Rectal smooth muscle tissue (tissue), 1 donor: Measurements from ENCODE around the gene DCLK3.

ENCODE experiments used
- H3K27ac ChIP-seq: one replicate; pipeline ENCODE4 v1.7.0; 2013; ENCODE audit warnings: low read depth, low read length, inconsistent platforms
- H3K27me3 ChIP-seq: one replicate; pipeline ENCODE4 v1.7.0; 2013; ENCODE audit warnings: low read length; ENCODE audit not compliant: control insufficient read depth, insufficient read depth
- H3K36me3 ChIP-seq: one replicate; pipeline ENCODE4 v1.7.0; 2013; ENCODE audit warnings: low read length; ENCODE audit not compliant: control insufficient read depth, insufficient read depth
- H3K4me1 ChIP-seq: one replicate; pipeline ENCODE4 v1.7.0; 2013; ENCODE audit warnings: low read length; ENCODE audit not compliant: control insufficient read depth, insufficient read depth
- H3K4me3 ChIP-seq: one replicate; pipeline ENCODE4 v1.7.0; 2013; ENCODE audit warnings: low read length
- H3K9ac ChIP-seq: one replicate; pipeline ENCODE4 v1.7.0; 2013; ENCODE audit warnings: low read length

The DCLK3 gene

GRCh38 chr3:36786921-36787890, 22.9 kb upstream of the DCLK3 start:
- no peaks in the 10 kb centered on the region for H3K27me3 ChIP-seq
- no peak overlapping the region for H3K9ac ChIP-seq
- H3K27ac ChIP-seq = no peak overlapping the region
- H3K36me3 ChIP-seq = no peaks in the 10 kb centered on the region
- no peak overlapping the region for H3K4me3 ChIP-seq
- no peaks in the 10 kb centered on the region for H3K4me1 ChIP-seq

GRCh38 chr3:36784138-36784635, 19.8 kb upstream of the DCLK3 start:
- no peak overlapping the region for H3K4me3 ChIP-seq
- H3K9ac ChIP-seq = no peak overlapping the region
- no peak overlapping the region for H3K27ac ChIP-seq
- no peaks in the 10 kb centered on the region for H3K27me3 ChIP-seq
- H3K36me3 ChIP-seq = no peaks in the 10 kb centered on the region
- H3K4me1 ChIP-seq = no peaks in the 10 kb centered on the region

GRCh38 chr3:36777424-36778218, 13.3 kb upstream of the DCLK3 start:
- H3K27me3 ChIP-seq = no peaks in the 10 kb centered on the region
- no peak overlapping the region for H3K27ac ChIP-seq
- no peaks in the 10 kb centered on the region for H3K4me1 ChIP-seq
- H3K36me3 ChIP-seq = no peaks in the 10 kb centered on the region
- H3K9ac ChIP-seq = no peak overlapping the region
- no peak overlapping the region for H3K4me3 ChIP-seq

- Histone ChIP-seq H3K4me3 (no peak overlapping the region), H3K9ac (no peak overlapping the region), H3K36me3 (no peaks in the 10 kb centered on the region)
These were observed 12.1 kb upstream of the DCLK3 start for GRCh38 chr3:36776436-36776835.

GRCh38 chr3:36774052-36774451, 9.7 kb upstream of the DCLK3 start:
- Histone ChIP-seq H3K27ac (no peak overlapping the region), H3K27me3 (peaks cover 4% of the 10 kb centered on the region), H3K9ac (no peak overlapping the region), H3K36me3 (no peaks in the 10 kb centered on the region), H3K4me1 (no peaks in the 10 kb centered on the region), H3K4me3 (no peak overlapping the region)

More at GRCh38 chr3:36776436-36776835, 12.1 kb upstream of the DCLK3 start:
- Histone ChIP-seq H3K27me3 (no peaks in the 10 kb centered on the region), H3K4me1 (no peaks in the 10 kb centered on the region), H3K27ac (no peak overlapping the region)

GRCh38 chr3:36771931-36772330, 7.6 kb upstream of the DCLK3 start:
- Histone ChIP-seq H3K9ac (no peak overlapping the region), H3K27me3 (peaks cover 4% of the 10 kb centered on the region), H3K27ac (no peak overlapping the region), H3K36me3 (no peaks in the 10 kb centered on the region), H3K4me1 (no peaks in the 10 kb centered on the region), H3K4me3 (no peak overlapping the region)

GRCh38 chr3:36769926-36770325, 5.6 kb upstream of the DCLK3 start:
- Histone ChIP-seq H3K27ac (no peak overlapping the region), H3K36me3 (no peaks in the 10 kb centered on the region), H3K4me1 (no peaks in the 10 kb centered on the region), H3K9ac (no peak overlapping the region), H3K4me3 (no peak overlapping the region), H3K27me3 (peaks cover 4% of the 10 kb centered on the region)

- Histone ChIP-seq H3K27me3 (peaks cover 14% of the 10 kb centered on the region), H3K9ac (no peak overlapping the region)
These were observed 751 bp upstream of the DCLK3 start for GRCh38 chr3:36765104-36765503.

GRCh38 chr3:36764704-36765038, 318 bp upstream of the DCLK3 start:
- peaks cover 10% of the 10 kb centered on the region for H3K27me3 ChIP-seq
- H3K36me3 ChIP-seq = no peaks in the 10 kb centered on the region
- H3K27ac ChIP-seq = no peak overlapping the region
- no peaks in the 10 kb centered on the region for H3K4me1 ChIP-seq
- no peak overlapping the region for H3K9ac ChIP-seq
- no peak overlapping the region for H3K4me3 ChIP-seq

More at GRCh38 chr3:36765104-36765503, 751 bp upstream of the DCLK3 start:
- Histone ChIP-seq H3K27ac (no peak overlapping the region), H3K4me1 (no peaks in the 10 kb centered on the region), H3K4me3 (no peak overlapping the region), H3K36me3 (no peaks in the 10 kb centered on the region)

- H3K27ac ChIP-seq = no peak overlapping the region
- no peak overlapping the region for H3K9ac ChIP-seq
- H3K4me1 ChIP-seq = no peaks in the 10 kb centered on the region
- peaks cover 10% of the 10 kb centered on the region for H3K27me3 ChIP-seq
- peak overlapping the region; percentile 29 for H3K4me3 ChIP-seq
- H3K36me3 ChIP-seq = no peaks in the 10 kb centered on the region
These were observed 1.2 kb downstream of the DCLK3 start for GRCh38 chr3:36762918-36763849.

DNA sequence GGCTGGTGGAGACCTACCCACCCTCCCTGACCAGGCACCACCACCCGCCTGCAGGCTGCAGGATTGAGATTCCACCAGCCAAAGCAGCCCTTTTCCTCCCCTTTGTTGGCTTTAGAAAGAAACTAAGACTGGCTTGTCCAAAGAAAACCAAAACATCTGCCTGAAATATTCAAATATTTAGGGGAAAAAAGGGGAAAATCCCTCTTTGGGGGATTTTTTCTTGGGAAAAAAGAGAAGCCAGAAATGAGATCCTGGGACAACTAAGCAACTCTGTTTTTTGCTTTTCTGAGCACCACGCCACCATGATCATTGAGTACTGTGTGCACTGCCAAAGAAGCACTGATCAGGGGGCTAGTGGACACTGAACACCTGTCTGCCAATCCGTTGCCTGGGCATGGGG, 2.6 kb downstream of the DCLK3 start:
- peaks cover 10% of the 10 kb centered on the region for H3K27me3 ChIP-seq
- H3K27ac ChIP-seq = no peak overlapping the region
- no peaks in the 10 kb centered on the region for H3K4me1 ChIP-seq
- H3K36me3 ChIP-seq = no peaks in the 10 kb centered on the region
- H3K4me3 ChIP-seq = no peak overlapping the region
- no peak overlapping the region for H3K9ac ChIP-seq

DNA sequence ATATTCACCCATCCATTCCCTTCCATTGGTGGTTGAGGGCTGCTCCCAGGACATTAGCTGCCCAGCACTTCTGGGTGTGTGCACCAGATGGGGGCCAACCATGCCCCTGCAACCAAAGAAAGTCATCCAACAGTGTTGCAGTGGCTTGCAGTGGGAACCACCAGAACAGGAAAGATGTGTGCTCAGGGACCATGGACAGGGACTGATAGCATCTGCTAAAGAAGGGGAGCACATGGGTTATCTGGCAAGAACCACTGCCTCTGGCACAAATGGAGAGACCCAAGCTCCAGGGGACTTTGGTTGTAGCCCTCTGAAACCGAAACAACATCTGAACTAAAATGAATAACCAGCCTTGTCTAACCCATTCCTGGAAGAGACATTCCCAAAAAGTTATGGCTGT, 8.1 kb downstream of the DCLK3 start:
- Histone ChIP-seq H3K4me1 (no peaks in the 10 kb centered on the region), H3K4me3 (no peak overlapping the region), H3K27me3 (no peaks in the 10 kb centered on the region), H3K9ac (no peak overlapping the region), H3K27ac (no peak overlapping the region), H3K36me3 (no peaks in the 10 kb centered on the region)
